22Rv1 (cell line): ENCODE measurements around the gene LRPPRC.

ENCODE experiments used
- CTCF ChIP-seq: fragments of 450-650 bp; IDR thresholded peaks from 2 replicates; pipeline ENCODE4 v1.5.1; 2017; ENCODE audit warnings: mild to moderate bottlenecking
- ZFX ChIP-seq: fragments of 450-650 bp; IDR thresholded peaks from 2 replicates; pipeline ENCODE4 v1.6.1; 2017; ENCODE audit warnings: antibody characterized with exemption, borderline replicate concordance

GRCh38 chr2:43944915-43945314 lies 50.9 kb downstream of the LRPPRC start:
- TF ChIP-seq CTCF = no peak
- TF ChIP-seq ZFX = no peak
